H1 (cell line): ENCODE results near the gene TTC23. TPM values are rescaled to one million over a fixed set of nuclear protein-coding genes. Genes with fewer than 3 reads are reported as not detected.

Experiments
- CTCF ChIA-PET: fragments of 300-600 bp; sonication (Branson Sonifier 250); formaldehyde crosslinking; loops from one replicate; lab custom pipeline; 2021; ENCODE audit not compliant: partially characterized antibody; lab: Charles Lee
- POLR2A ChIA-PET: fragments of 300-600 bp; sonication (Branson Sonifier 250); formaldehyde crosslinking; loops from one replicate; lab custom pipeline; 2021; ENCODE audit warnings: inconsistent platforms; ENCODE audit not compliant: partially characterized antibody; lab: Charles Lee
- DNase-seq, 2 experiments: peaks; one replicate each; pipeline versions ENCODE4 v3.0.0 to v3.0.0-alpha.2; 2010 to 2022; ENCODE audit warnings: low spot score in 2 of 2, low read depth in 1 of 2, mixed read lengths in 1 of 2
- FAIRE-seq: peaks from 2 replicates; lab custom pipeline; 2011; peaks lifted over from hg19 to GRCh38; lab: Jason Lieb, UNC
- H2AFZ ChIP-seq: 2 replicates; pipeline ENCODE4 v1.8.1; 2012; ENCODE audit warnings: low read length, inconsistent platforms
- H2AK5ac ChIP-seq: 2 replicates; pipeline ENCODE4 v1.6.1; 2013; ENCODE audit warnings: low read depth, low read length
- H2BK120ac ChIP-seq: replicated peaks from 2 replicates; pipeline ENCODE3; 2013; ENCODE audit warnings: low read depth, low read length, inconsistent platforms
- H2BK12ac ChIP-seq: 2 replicates; pipeline ENCODE4 v1.6.1; 2013; ENCODE audit warnings: low read depth, low read length
- H2BK15ac ChIP-seq: 2 replicates; pipeline ENCODE4 v1.6.1; 2013; ENCODE audit warnings: low read length
- H2BK20ac ChIP-seq: 2 replicates; pipeline ENCODE4 v1.6.1; 2013; ENCODE audit warnings: low read length
- H2BK5ac ChIP-seq: 2 replicates; pipeline ENCODE4 v1.6.1; 2013; ENCODE audit warnings: low read depth, low read length
- H3K14ac ChIP-seq: 2 replicates; pipeline ENCODE4 v1.6.1; 2013; ENCODE audit warnings: inconsistent platforms; ENCODE audit not compliant: insufficient read length
- H3K18ac ChIP-seq: 2 replicates; pipeline ENCODE4 v1.6.1; 2013; ENCODE audit warnings: low read length; ENCODE audit errors: extremely low read depth
- H3K23ac ChIP-seq: 2 replicates; pipeline ENCODE4 v1.6.1; 2013; ENCODE audit warnings: inconsistent platforms; ENCODE audit not compliant: insufficient read length
- H3K23me2 ChIP-seq: 2 replicates; pipeline ENCODE4 v1.6.1; 2013; ENCODE audit warnings: low read depth, low read length
- H3K27ac ChIP-seq: 2 replicates; pipeline ENCODE4 v1.6.1; 2011; ENCODE audit warnings: low read depth, low read length, inconsistent platforms
- H3K27me3 ChIP-seq, 4 experiments: replicated peaks in 1 of 4; 1 replicate in 1 of 4; 2 replicates in 3 of 4; pipeline versions ENCODE4 v1.6.1 to v1.8.1; 2011 to 2013; ENCODE audit warnings: low read length in 3 of 4, mild to moderate bottlenecking in 3 of 4, inconsistent platforms in 2 of 4, mixed read lengths in 2 of 4, moderate library complexity in 1 of 4; ENCODE audit not compliant: control insufficient read depth in 3 of 4, insufficient read depth in 3 of 4; ENCODE audit errors: extremely low read depth in 1 of 4
- H3K36me3 ChIP-seq, 4 experiments: 2 replicates each; pipeline versions ENCODE4 v1.6.1 to v1.8.1; 2011 to 2013; ENCODE audit warnings: mild to moderate bottlenecking in 4 of 4, low read length in 3 of 4, moderate library complexity in 2 of 4, control low read depth in 1 of 4, inconsistent platforms in 1 of 4; ENCODE audit not compliant: insufficient read depth in 4 of 4, control insufficient read depth in 2 of 4
- H3K4ac ChIP-seq: replicated peaks from 2 replicates; pipeline ENCODE3; 2013; ENCODE audit warnings: low read length, low read depth, mixed read lengths, inconsistent platforms; ENCODE audit not compliant: insufficient read length
- H3K4me1 ChIP-seq, 4 experiments: replicated peaks in 1 of 4; 1 replicate in 1 of 4; 2 replicates in 3 of 4; pipeline versions ENCODE4 v1.6.1 to v1.8.1; 2011 to 2013; ENCODE audit warnings: low read length in 3 of 4, inconsistent platforms in 2 of 4, mixed read lengths in 1 of 4; ENCODE audit not compliant: insufficient read depth in 4 of 4, control insufficient read depth in 3 of 4
- H3K4me2 ChIP-seq, 2 experiments: 2 replicates each; pipeline versions ENCODE4 v1.6.1 to v1.8.1; 2011 to 2013; ENCODE audit warnings: low read depth in 2 of 2, low read length in 2 of 2, control low read depth in 1 of 2, inconsistent platforms in 1 of 2, mild to moderate bottlenecking in 1 of 2; ENCODE audit not compliant: insufficient read depth in 1 of 2
- H3K4me3 ChIP-seq, 4 experiments: fragments of 200-600, 300-600 bp in 1 of 4; sonication (generic), shearing (Covaris generic), sonication (Bioruptor Twin) in 1 of 4; 2 replicates each; pipeline versions ENCODE4 v1.5.1 to v1.8.1; 2011 to 2016; ENCODE audit warnings: low read length in 4 of 4, low read depth in 3 of 4, control low read depth in 2 of 4, inconsistent platforms in 2 of 4, mild to moderate bottlenecking in 2 of 4, mixed read lengths in 1 of 4, moderate library complexity in 1 of 4; ENCODE audit not compliant: insufficient read depth in 2 of 4; ENCODE audit errors: extremely low read depth in 1 of 4
- H3K56ac ChIP-seq: replicated peaks from 2 replicates; pipeline ENCODE3; 2013; ENCODE audit warnings: low read depth, mild to moderate bottlenecking, mixed read lengths, low read length, inconsistent platforms; ENCODE audit not compliant: insufficient read length
- H3K79me1 ChIP-seq: 2 replicates; pipeline ENCODE4 v1.6.1; 2013; ENCODE audit warnings: low read depth, low read length, control low read depth
- H3K79me2 ChIP-seq, 2 experiments: 2 replicates each; pipeline versions ENCODE4 v1.6.1 to v1.8.1; 2012 to 2013; ENCODE audit warnings: low read length in 2 of 2, mild to moderate bottlenecking in 2 of 2, inconsistent platforms in 1 of 2; ENCODE audit not compliant: insufficient read depth in 2 of 2, control insufficient read depth in 1 of 2
- H3K9ac ChIP-seq, 4 experiments: replicated peaks in 1 of 4; 1 replicate in 1 of 4; 2 replicates in 3 of 4; pipeline versions ENCODE4 v1.6.1 to v1.8.1; 2011 to 2013; ENCODE audit warnings: low read depth in 3 of 4, low read length in 3 of 4, control low read depth in 2 of 4, mild to moderate bottlenecking in 2 of 4, moderate library complexity in 2 of 4, inconsistent platforms in 1 of 4; ENCODE audit errors: extremely low read depth in 1 of 4
- H3K9me3 ChIP-seq, 2 experiments: 2 replicates each; pipeline versions ENCODE4 v1.6.1 to v1.8.1; 2012 to 2013; ENCODE audit warnings: mild to moderate bottlenecking in 2 of 2, moderate library complexity in 2 of 2, control low read depth in 1 of 2, inconsistent platforms in 1 of 2, low read depth in 1 of 2, low read length in 1 of 2, mixed read lengths in 1 of 2; ENCODE audit not compliant: insufficient read depth in 2 of 2
- H4K20me1 ChIP-seq, 2 experiments: replicated peaks in 1 of 2; 2 replicates each; pipeline versions ENCODE3 to v1.8.1; 2011 to 2013; ENCODE audit warnings: inconsistent platforms in 2 of 2, low read length in 2 of 2, mild to moderate bottlenecking in 1 of 2; ENCODE audit not compliant: insufficient read depth in 2 of 2, control insufficient read depth in 1 of 2
- H4K5ac ChIP-seq: 2 replicates; pipeline ENCODE4 v1.6.1; 2013; ENCODE audit warnings: low read length, low read depth, mixed read lengths, inconsistent platforms; ENCODE audit not compliant: insufficient read length
- H4K8ac ChIP-seq: 2 replicates; pipeline ENCODE4 v1.8.0; 2013; ENCODE audit warnings: mild to moderate bottlenecking, moderate library complexity, low read length, inconsistent platforms; ENCODE audit not compliant: insufficient read depth; ENCODE audit errors: extremely low read depth
- H4K91ac ChIP-seq: replicated peaks from 2 replicates; pipeline ENCODE3; 2013; ENCODE audit warnings: low read length, mixed read lengths, inconsistent platforms; ENCODE audit not compliant: insufficient read length
- ASH2L ChIP-seq: fragments of 200-600, 300-600 bp; sonication (generic); IDR thresholded peaks from one replicate; pipeline ENCODE4 v1.7.1; 2017; ENCODE audit warnings: low read length
- ATF3 ChIP-seq: IDR thresholded peaks from 2 replicates; pipeline ENCODE4 v1.6.1; 2011; ENCODE audit warnings: low read depth, mild to moderate bottlenecking, low read length; ENCODE audit not compliant: insufficient read depth
- BRCA1 ChIP-seq: IDR thresholded peaks from 2 replicates; pipeline ENCODE4 v1.6.1; 2012; ENCODE audit warnings: low read depth, low read length, improper control_type of control experiment
- EZH2 ChIP-seq: fragments of 200-600 bp; sonication (generic); IDR thresholded peaks from 2 replicates; pipeline ENCODE4 v1.7.1; 2012; ENCODE audit warnings: low read depth, mild to moderate bottlenecking, moderate library complexity, low read length, inconsistent platforms; ENCODE audit not compliant: severe bottlenecking
- MAX ChIP-seq: IDR thresholded peaks from 2 replicates; pipeline ENCODE4 v1.6.1; 2012; ENCODE audit warnings: inconsistent platforms
- NANOG ChIP-seq: IDR thresholded peaks from 2 replicates; pipeline ENCODE4 v1.6.1; 2011; ENCODE audit warnings: low read length, low read depth, mild to moderate bottlenecking, inconsistent platforms; ENCODE audit not compliant: insufficient read depth, poor library complexity, severe bottlenecking
- POLR2AphosphoS5 ChIP-seq: IDR thresholded peaks from 2 replicates; pipeline ENCODE4 v1.6.1; 2011; ENCODE audit warnings: low read depth, low read length
- RAD21 ChIP-seq, 2 experiments: IDR thresholded peaks in 1 of 2; conservative IDR thresholded peaks in 1 of 2; 2 replicates each; pipeline ENCODE4 v1.6.1; 2011; ENCODE audit warnings: low read depth in 2 of 2, low read length in 2 of 2, improper control_type of control experiment in 1 of 2, inconsistent platforms in 1 of 2, mild to moderate bottlenecking in 1 of 2, moderate library complexity in 1 of 2
- RBBP5 ChIP-seq: IDR thresholded peaks from 2 replicates; pipeline ENCODE4 v1.7.1; 2012; ENCODE audit warnings: low read depth, mild to moderate bottlenecking, inconsistent platforms, low read length, moderate library complexity, borderline replicate concordance
- RNF2 ChIP-seq: fragments of 200-900, 300-1000 bp; sonication (generic); IDR thresholded peaks from 2 replicates; pipeline ENCODE4 v1.7.1; 2016; ENCODE audit warnings: borderline replicate concordance, low read depth, mild to moderate bottlenecking, antibody characterized with exemption, low read length; ENCODE audit not compliant: poor library complexity, severe bottlenecking; ENCODE audit errors: missing control alignments
- SAP30 ChIP-seq: fragments of 300-600 bp; sonication (generic); IDR thresholded peaks from 2 replicates; pipeline ENCODE4 v1.7.1; 2012; ENCODE audit warnings: low read length, moderate library complexity, mild to moderate bottlenecking, inconsistent platforms; ENCODE audit not compliant: insufficient read depth, insufficient replicate concordance
- SRF ChIP-seq: IDR thresholded peaks from 2 replicates; pipeline ENCODE4 v1.6.1; 2011; ENCODE audit warnings: mild to moderate bottlenecking, low read depth, low read length, moderate library complexity
- WGBS, 2 experiments: shearing (Covaris generic) in 1 of 2; methylation state at CpG; one replicate each; pipeline versions ENCODE4 v1.1.6 to v1.1.7; 2013 to 2015; ENCODE audit warnings: low lambda C conversion rate in 2 of 2, mixed read lengths in 2 of 2, inconsistent platforms in 1 of 2, low coverage in 1 of 2, missing lambda C conversion rate in 1 of 2; ENCODE audit not compliant: insufficient replicate concordance in 2 of 2, insufficient coverage in 1 of 2, insufficient read length in 1 of 2; ENCODE audit errors: extremely low coverage in 1 of 2, missing lambda C conversion rate in 1 of 2; 5-methylcytosine and 5-hydroxymethylcytosine counted together
- polyA plus RNA-seq, 7 experiments: library from polyadenylated mRNA; depleted of rRNA in 3 of 7; stranded (reverse) in 5 of 7; unstranded in 2 of 7; fragments of >200 nt in 5 of 7; fragments of 200-250 nt in 2 of 7; gene quantifications; 1 replicate in 5 of 7; 2 replicates in 1 of 7; 4 replicates in 1 of 7; pipeline versions ENCODE4 v1.2.1 to v1.2.3, GENCODE V29; 2011 to 2013; ENCODE audit warnings: missing spikeins in 2 of 7, mixed read lengths in 2 of 7
- total RNA-seq: library from RNA; stranded (reverse); fragmentation: NEBNext Ultra II Directional; extraction: Animal tissue kit (Norgen Biotek cat#: 25700); gene quantifications from 2 replicates; pipeline ENCODE4 v1.2.1, GENCODE V29; 2021

TTC23 gene
- total and polyA plus RNA-seq, 2 of the 8 experiments (the other 6 are each of a cell fraction or from before 2014, with no cell fraction given) = 4.8 to 23.0 TPM

GRCh38 chr15:99098426-99098825 is 151.0 kb downstream of the TTC23 start:
- H3K18ac ChIP-seq = no peak overlapping the region
- no peak overlapping the region for H3K4ac ChIP-seq
- H2BK120ac ChIP-seq = no peak overlapping the region
- POLR2A ChIA-PET = interaction anchor here (1.1 kb wide), 1 partner anchor 217 kb away, joined by 3 read pairs; no protein-coding TSS in a partner anchor
- FAIRE-seq (no peak), DNase-seq (no peak)
- H3K27ac ChIP-seq = no peak overlapping the region
- H4K91ac ChIP-seq = no peak overlapping the region
- no peaks in the 10 kb centered on the region for H3K79me2 ChIP-seq
- H2AK5ac ChIP-seq = no peak overlapping the region
- no peak overlapping the region for H2BK20ac ChIP-seq
- peaks cover 0 to 26% (median 19%) of the 10 kb centered on the region in 4 experiments; a peak in 6 of 7 replicates for H3K27me3 ChIP-seq
- no peak overlapping the region for H3K4me3 ChIP-seq
- H3K23ac ChIP-seq = no peak overlapping the region
- H3K9me3 ChIP-seq = no peaks in the 10 kb centered on the region
- H3K56ac ChIP-seq = no peak overlapping the region
- CTCF ChIA-PET = interaction anchor here (0.9 to 8.9 kb wide), 10 partner anchors 8 to 117 kb away, joined by 3 to 114 read pairs (median 4); no protein-coding TSS in a partner anchor
- no peak overlapping the region for H2BK5ac ChIP-seq
- H4K8ac ChIP-seq = no peak overlapping the region
- no peak overlapping the region for H3K9ac ChIP-seq
- WGBS, 2 experiments = 80% methylated on average over 12 of the region's 12 CpGs; no CpG with 5 or more reads in 1 of the 2 experiments
- no peak overlapping the region for H3K4me2 ChIP-seq
- no peak overlapping the region for H2AFZ ChIP-seq
- H2BK12ac ChIP-seq = no peak overlapping the region
- no peaks in the 10 kb centered on the region; the same call in 1 of the 2 replicates for H3K23me2 ChIP-seq
- H3K4me1 ChIP-seq = peaks cover 0 to 5% (median 1%) of the 10 kb centered on the region in 4 experiments; a peak in 4 of 7 replicates
- no peak overlapping the region for H3K14ac ChIP-seq
- H2BK15ac ChIP-seq = no peak overlapping the region
- no peak overlapping the region for H4K5ac ChIP-seq
- H3K36me3 ChIP-seq = no peaks in the 10 kb centered on the region
- no peaks in the 10 kb centered on the region for H3K79me1 ChIP-seq
- no peaks in the 10 kb centered on the region for H4K20me1 ChIP-seq
- TF ChIP-seq NANOG (no peak), ATF3 (no peak), RNF2 (no peak), SAP30 (no peak), SRF (no peak), POLR2AphosphoS5 (no peak), ASH2L (no peak), RBBP5 (no peak), RAD21 (IDR thresholded peaks at IDR 0.05 in 1 of 2, conservative IDR thresholded peaks at IDR 0.05 in 1 of 2; ENCODE audit: low read depth in 2 of 2, low read length in 2 of 2) (no peak), MAX (no peak), EZH2 (no peak), BRCA1 (no peak)
